ENCODE results near the gene COG2. TPM values are rescaled to one million over a fixed set of nuclear protein-coding genes. Genes with fewer than 3 reads are reported as not detected.
"Not testable (repeated sequence)": the region's sequence is repeated elsewhere in the genome, so short reads cannot be mapped to it uniquely, and the experiment has no call there.

Gene COG2
- 36.3 TPM for total RNA-seq

- DNase-seq = peak; percentile 91
Measured at GRCh38 chr1:230642263-230642959, at the start of gene COG2. COG2 (plus strand) TSS chr1:230642481; CDS start chr1:230642607, 126 bp downstream.

- no peak for DNase-seq
Measured at GRCh38 chr1:230592848-230593414, 49.4 kb upstream of the COG2 start.

GRCh38 chr1:230594214-230594773 lies 48.0 kb upstream of the COG2 start:
- no peak for DNase-seq

GRCh38 chr1:230595181-230595580 lies 47.1 kb upstream of the COG2 start:
- no peak for DNase-seq

- DNase-seq = no peak
Measured at GRCh38 chr1:230596306-230596705, 46.0 kb upstream of the COG2 start.

- DNase-seq = no peak
Measured at GRCh38 chr1:230598745-230599144, 43.5 kb upstream of the COG2 start.

- DNase-seq = no peak
Measured at GRCh38 chr1:230599926-230600656, 42.2 kb upstream of the COG2 start.

GRCh38 chr1:230600657-230601400 lies 41.5 kb upstream of the COG2 start:
- not testable (repeated sequence) for DNase-seq

GRCh38 chr1:230609208-230609607 lies 33.1 kb upstream of the COG2 start:
- DNase-seq = no peak

GRCh38 chr1:230610589-230610988 lies 31.7 kb upstream of the COG2 start:
- no peak for DNase-seq

GRCh38 chr1:230611128-230611877 lies 31.0 kb upstream of the COG2 start:
- no peak for DNase-seq

GRCh38 chr1:230611878-230612235 lies 30.4 kb upstream of the COG2 start:
- no peak for DNase-seq

GRCh38 chr1:230612651-230613050 lies 29.6 kb upstream of the COG2 start:
- DNase-seq = no peak

GRCh38 chr1:230614121-230614520 lies 28.2 kb upstream of the COG2 start:
- no peak for DNase-seq

GRCh38 chr1:230618537-230618936 lies 23.7 kb upstream of the COG2 start:
- no peak for DNase-seq

- no peak for DNase-seq
Measured at GRCh38 chr1:230620649-230621323, 21.5 kb upstream of the COG2 start.

GRCh38 chr1:230621324-230622030 lies 20.8 kb upstream of the COG2 start:
- no peak for DNase-seq

GRCh38 chr1:230622151-230622550 lies 20.1 kb upstream of the COG2 start:
- DNase-seq = no peak

GRCh38 chr1:230624097-230624713 lies 18.1 kb upstream of the COG2 start:
- no peak for DNase-seq

- no peak for DNase-seq
Measured at GRCh38 chr1:230626232-230626631, 16.0 kb upstream of the COG2 start.

Measured in occipital lobe (tissue), 2 donors.